Measurements from ENCODE around the gene TNRC6C.

TNRC6C gene

GRCh38 chr17:78108726-78109488, 150.4 kb downstream of the TNRC6C start:
- POLR2A ChIA-PET = interaction anchor here (0.7 kb wide), 1 partner anchor 35 kb away, joined by 4 read pairs; no protein-coding TSS in a partner anchor
- DNase-seq (ENCODE audit: extremely low spot score) = no peak
- TF ChIP-seq CTCF (IDR thresholded peaks at IDR 0.05; ENCODE audit: control extremely low read depth, extremely low read depth, low read depth, missing control alignments) = no peak
- CTCF ChIA-PET = interaction anchor here (1.1 to 1.7 kb wide), 4 partner anchors 24 to 143 kb away, joined by 3 to 6 read pairs (median 5); no protein-coding TSS in a partner anchor

GRCh38 chr17:78109489-78109761, 150.9 kb downstream of the TNRC6C start:
- POLR2A ChIA-PET = interaction anchor here (0.7 kb wide), 1 partner anchor 35 kb away, joined by 4 read pairs; no protein-coding TSS in a partner anchor
- DNase-seq (ENCODE audit: extremely low spot score) = no peak
- no peak for TF ChIP-seq CTCF (IDR thresholded peaks at IDR 0.05; ENCODE audit: control extremely low read depth, extremely low read depth, low read depth, missing control alignments)
- CTCF ChIA-PET = interaction anchor here (1.1 to 1.7 kb wide), 4 partner anchors 24 to 142 kb away, joined by 3 to 6 read pairs (median 5); no protein-coding TSS in a partner anchor

GRCh38 chr17:78110363-78111015, 152.0 kb downstream of the TNRC6C start:
- ChIA-PET POLR2A (no interaction called here), CTCF (interaction anchor here (0.8 to 1.8 kb wide), 4 partner anchors 25 to 139 kb away, joined by 3 to 14 read pairs (median 3); no protein-coding TSS in a partner anchor)
- no peak for TF ChIP-seq CTCF (IDR thresholded peaks at IDR 0.05; ENCODE audit: control extremely low read depth, extremely low read depth, low read depth, missing control alignments)

GRCh38 chr17:78111016-78111726, 152.7 kb downstream of the TNRC6C start:
- no peak for DNase-seq (ENCODE audit: extremely low spot score)
- ChIA-PET POLR2A (no interaction called here), CTCF (interaction anchor here (0.7 to 4.6 kb wide), 5 partner anchors 26 to 140 kb away, joined by 3 to 24 read pairs (median 3); no protein-coding TSS in a partner anchor)
- TF ChIP-seq CTCF (IDR thresholded peaks at IDR 0.05; ENCODE audit: control extremely low read depth, extremely low read depth, low read depth, missing control alignments) = no peak

More at GRCh38 chr17:78110363-78111015, 152.0 kb downstream of the TNRC6C start:
- no peak for DNase-seq (ENCODE audit: extremely low spot score)

GRCh38 chr17:78111727-78112517, 153.4 kb downstream of the TNRC6C start:
- TF ChIP-seq CTCF (IDR thresholded peaks at IDR 0.05; ENCODE audit: control extremely low read depth, extremely low read depth, low read depth, missing control alignments) = no peak
- DNase-seq (ENCODE audit: extremely low spot score) = no peak
- CTCF ChIA-PET = interaction anchor here (0.7 to 4.6 kb wide), 14 partner anchors 14 to 139 kb away, joined by 3 to 24 read pairs (median 4); partner anchors contain the start of gene SYNGR2
- POLR2A ChIA-PET = interaction anchor here (0.6 kb wide), 1 partner anchor 673 kb away, joined by 4 read pairs; no protein-coding TSS in a partner anchor
